Muscle of leg (tissue), 11 donors: Measurements from ENCODE around the gene USP37. TPM values are rescaled to one million over a fixed set of nuclear protein-coding genes. Genes with fewer than 3 reads are reported as not detected.

Experiments
- DNase-seq: peaks from one replicate; pipeline ENCODE4 v3.0.0; 2013
- H3K27ac ChIP-seq: one replicate; pipeline ENCODE4 v1.5.1; 2013; ENCODE audit warnings: mild to moderate bottlenecking, low read length, control low read depth
- H3K27me3 ChIP-seq: one replicate; pipeline ENCODE4 v1.6.1; 2013; ENCODE audit warnings: low read length; ENCODE audit not compliant: control insufficient read depth, insufficient read depth
- H3K36me3 ChIP-seq: one replicate; pipeline ENCODE4 v1.6.1; 2013; ENCODE audit warnings: low read length; ENCODE audit not compliant: control insufficient read depth, insufficient read depth
- H3K4me1 ChIP-seq: one replicate; pipeline ENCODE4 v1.6.1; 2013; ENCODE audit warnings: low read length; ENCODE audit not compliant: control insufficient read depth, insufficient read depth
- H3K4me3 ChIP-seq: one replicate; pipeline ENCODE4 v1.5.1; 2013; ENCODE audit warnings: low read length, control low read depth
- H3K9me3 ChIP-seq: replicated peaks from 2 replicates; pipeline ENCODE4 v1.6.1; 2013; ENCODE audit warnings: low read depth, low read length; ENCODE audit not compliant: control insufficient read depth
- WGBS: methylation state at CpG from one replicate; pipeline ENCODE4 v1.1.5; 2013; ENCODE audit warnings: missing lambda C conversion rate; ENCODE audit not compliant: insufficient coverage; 5-methylcytosine and 5-hydroxymethylcytosine counted together
- polyA plus RNA-seq, 8 donors: library from polyadenylated mRNA; unstranded; fragments of 120-200 nt; gene quantifications; one replicate each; pipeline versions ENCODE4 v1.2.1 to v1.2.3, GENCODE V29; 2013; ENCODE audit warnings: inconsistent platforms in 1 of 8, low replicate concordance in 1 of 8; ENCODE audit not compliant: insufficient read length in 8 of 8, insufficient read depth in 1 of 8
- total RNA-seq: library from RNA; stranded (reverse); fragments of 120-200 nt; gene quantifications from one replicate; pipeline ENCODE4 v1.2.4, GENCODE V29; 2013

Gene USP37
- total and polyA plus RNA-seq, 9 donors: 4.8 to 11.0 (median 9.4) TPM

GRCh38 chr2:218456849-218457248 is 111.3 kb downstream of the USP37 start:
- no peak for DNase-seq

DNA sequence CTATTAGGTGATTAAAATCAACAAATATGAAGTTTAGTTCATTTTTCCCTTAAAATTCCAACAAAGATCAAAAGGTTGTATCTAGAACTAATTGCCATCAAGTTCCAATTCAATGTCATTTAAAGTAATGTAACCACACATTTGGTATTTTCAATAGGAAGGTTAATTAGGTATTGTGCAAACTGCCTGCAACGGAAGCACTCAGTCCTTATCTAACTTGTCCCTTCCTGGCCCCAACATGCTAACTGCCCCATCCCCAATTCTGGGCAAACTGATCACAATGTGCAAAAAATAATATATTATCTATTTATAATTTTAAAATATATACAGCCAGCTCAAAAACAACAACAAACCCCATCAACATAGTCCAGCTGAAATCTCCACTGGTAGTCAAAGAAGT is 116.1 kb downstream of the USP37 start:
- Histone ChIP-seq H3K27me3 (no peaks in the 10 kb centered on the region), H3K9me3 (no peaks in the 10 kb centered on the region), H3K4me3 (no peak overlapping the region), H3K4me1 (no peaks in the 10 kb centered on the region), H3K36me3 (peaks cover 40% of the 10 kb centered on the region), H3K27ac (no peak overlapping the region)
- no CpG with 5 or more reads among the region's 1 CpG for WGBS
- DNase-seq: no peak

More at GRCh38 chr2:218456849-218457248, 111.3 kb downstream of the USP37 start:
- Histone ChIP-seq H3K9me3 (no peaks in the 10 kb centered on the region), H3K4me1 (no peaks in the 10 kb centered on the region), H3K4me3 (no peak overlapping the region), H3K36me3 (peaks cover 23% of the 10 kb centered on the region), H3K27ac (no peak overlapping the region), H3K27me3 (no peaks in the 10 kb centered on the region)
- no CpG with 5 or more reads among the region's 3 CpGs for WGBS

- Histone ChIP-seq H3K27me3 (no peaks in the 10 kb centered on the region), H3K4me3 (no peak overlapping the region), H3K4me1 (no peaks in the 10 kb centered on the region), H3K27ac (no peak overlapping the region), H3K36me3 (peaks cover 30% of the 10 kb centered on the region), H3K9me3 (no peaks in the 10 kb centered on the region)
- DNase-seq: no peak
- WGBS: no CpG with 5 or more reads among the region's 3 CpGs
Measured at GRCh38 chr2:218448934-218449333, 119.2 kb downstream of the USP37 start.

GRCh38 chr2:218447072-218447471 is 121.1 kb downstream of the USP37 start:
- no peaks in the 10 kb centered on the region for H3K27me3 ChIP-seq
- no peak for DNase-seq
- no peaks in the 10 kb centered on the region for H3K9me3 ChIP-seq
- H3K36me3 ChIP-seq: peaks cover 30% of the 10 kb centered on the region
- H3K4me3 ChIP-seq: no peak overlapping the region
- H3K4me1 ChIP-seq: no peaks in the 10 kb centered on the region
- no CpG with 5 or more reads among the region's 2 CpGs for WGBS
- H3K27ac ChIP-seq: no peak overlapping the region

DNA sequence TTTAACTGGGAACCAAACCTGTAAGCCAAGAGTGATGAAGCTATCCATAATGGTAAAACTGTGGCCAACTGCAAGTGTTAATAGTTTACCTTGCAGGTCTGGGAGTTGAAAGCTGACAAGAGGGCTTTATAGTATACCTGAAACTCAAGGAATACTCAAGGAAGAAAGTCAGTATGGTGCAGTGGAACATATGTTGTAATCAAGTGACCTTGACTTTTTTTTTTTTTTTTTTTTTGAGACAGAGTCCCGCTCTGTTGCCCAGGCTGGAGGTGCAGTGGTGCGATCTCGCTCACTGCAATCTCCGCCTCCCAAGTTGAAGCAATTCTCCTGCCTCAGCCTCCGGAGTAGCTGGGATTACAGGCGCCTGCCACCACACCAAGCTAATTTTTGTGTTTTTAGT is 121.6 kb downstream of the USP37 start:
- H3K4me3 ChIP-seq: no peak overlapping the region
- no peaks in the 10 kb centered on the region for H3K4me1 ChIP-seq
- no peaks in the 10 kb centered on the region for H3K9me3 ChIP-seq
- no peak for DNase-seq
- no peaks in the 10 kb centered on the region for H3K27me3 ChIP-seq
- no peak overlapping the region for H3K27ac ChIP-seq
- peaks cover 30% of the 10 kb centered on the region for H3K36me3 ChIP-seq
- WGBS: 100% methylated on average over 1 of the region's 6 CpGs

GRCh38 chr2:218445602-218446001 is 122.5 kb downstream of the USP37 start:
- Histone ChIP-seq H3K4me1 (no peaks in the 10 kb centered on the region), H3K36me3 (peaks cover 30% of the 10 kb centered on the region), H3K9me3 (no peaks in the 10 kb centered on the region), H3K27me3 (no peaks in the 10 kb centered on the region), H3K4me3 (no peak overlapping the region), H3K27ac (no peak overlapping the region)
- DNase-seq: no peak

- H3K9me3 ChIP-seq: no peaks in the 10 kb centered on the region
- 95% methylated on average over 7 of the region's 7 CpGs for WGBS
- no peak overlapping the region for H3K27ac ChIP-seq
- peaks cover 25% of the 10 kb centered on the region for H3K36me3 ChIP-seq
- H3K4me1 ChIP-seq: no peaks in the 10 kb centered on the region
- no peak overlapping the region for H3K4me3 ChIP-seq
- no peaks in the 10 kb centered on the region for H3K27me3 ChIP-seq
- no peak for DNase-seq
Measured at GRCh38 chr2:218444692-218445357, 123.3 kb downstream of the USP37 start.

- no peaks in the 10 kb centered on the region for H3K9me3 ChIP-seq
- peaks cover 8% of the 10 kb centered on the region for H3K4me1 ChIP-seq
- H3K27ac ChIP-seq: no peak overlapping the region
- no peaks in the 10 kb centered on the region for H3K36me3 ChIP-seq
- 13% methylated on average over 3 of the region's 4 CpGs for WGBS
- H3K4me3 ChIP-seq: no peak overlapping the region
- DNase-seq: peak; percentile 21
- H3K27me3 ChIP-seq: no peaks in the 10 kb centered on the region
Measured at GRCh38 chr2:218438596-218438995, 129.6 kb downstream of the USP37 start.

GRCh38 chr2:218437969-218438368 is 130.2 kb downstream of the USP37 start:
- DNase-seq: no peak
- Histone ChIP-seq H3K36me3 (no peaks in the 10 kb centered on the region), H3K4me3 (no peak overlapping the region), H3K27ac (no peak overlapping the region), H3K27me3 (no peaks in the 10 kb centered on the region), H3K4me1 (peaks cover 8% of the 10 kb centered on the region), H3K9me3 (no peaks in the 10 kb centered on the region)
- no CpG with 5 or more reads among the region's 1 CpG for WGBS

GRCh38 chr2:218436992-218437391 is 131.2 kb downstream of the USP37 start:
- WGBS: no CpG with 5 or more reads among the region's 5 CpGs
- no peaks in the 10 kb centered on the region for H3K36me3 ChIP-seq
- H3K27ac ChIP-seq: no peak overlapping the region
- DNase-seq: no peak
- H3K9me3 ChIP-seq: no peaks in the 10 kb centered on the region
- no peak overlapping the region for H3K4me3 ChIP-seq
- peaks cover 2% of the 10 kb centered on the region for H3K27me3 ChIP-seq
- peaks cover 8% of the 10 kb centered on the region for H3K4me1 ChIP-seq
